ENCODE results near the gene FMO3.

The FMO3 gene

GRCh38 chr1:171090604-171091003 lies at the start of gene FMO3:
Gene FMO3, plus strand, starts transcription at chr1:171090905. Its CDS starts 1,754 bp downstream, at chr1:171092659.
- no peak for DNase-seq (ENCODE audit: low read depth)

- no peak for DNase-seq (ENCODE audit: low read depth)
These were observed 42.7 kb upstream of the FMO3 start for GRCh38 chr1:171048014-171048413.

GRCh38 chr1:171052977-171053376 lies 37.7 kb upstream of the FMO3 start:
- DNase-seq (ENCODE audit: low read depth), result no peak

- DNase-seq (ENCODE audit: low read depth), result no peak
These were observed 34.6 kb upstream of the FMO3 start for GRCh38 chr1:171055966-171056643.

GRCh38 chr1:171061425-171062143 lies 29.1 kb upstream of the FMO3 start:
- no peak for DNase-seq (ENCODE audit: low read depth)

- DNase-seq (ENCODE audit: low read depth), result no peak
These were observed 27.8 kb upstream of the FMO3 start for GRCh38 chr1:171062902-171063301.

GRCh38 chr1:171075041-171075440 lies 15.7 kb upstream of the FMO3 start:
- no peak for DNase-seq (ENCODE audit: low read depth)

GRCh38 chr1:171081314-171081753 lies 9.4 kb upstream of the FMO3 start:
- DNase-seq (ENCODE audit: low read depth), result no peak

- DNase-seq (ENCODE audit: low read depth), result no peak
These were observed 8.9 kb upstream of the FMO3 start for GRCh38 chr1:171081763-171082201.

- no peak for DNase-seq (ENCODE audit: low read depth)
These were observed 8.1 kb upstream of the FMO3 start for GRCh38 chr1:171082606-171083005.

- DNase-seq (ENCODE audit: low read depth), result no peak
These were observed 7.5 kb upstream of the FMO3 start for GRCh38 chr1:171083222-171083621.

- DNase-seq (ENCODE audit: low read depth), result no peak
These were observed 6.6 kb upstream of the FMO3 start for GRCh38 chr1:171084091-171084490.

- no peak for DNase-seq (ENCODE audit: low read depth)
These were observed 5.8 kb upstream of the FMO3 start for GRCh38 chr1:171084870-171085269.

- no peak for DNase-seq (ENCODE audit: low read depth)
These were observed 2.8 kb upstream of the FMO3 start for GRCh38 chr1:171087896-171088295.

GRCh38 chr1:171103862-171104261 lies 13.2 kb downstream of the FMO3 start:
- no peak for DNase-seq (ENCODE audit: low read depth)

GRCh38 chr1:171107262-171107940 lies 16.7 kb downstream of the FMO3 start:
- DNase-seq (ENCODE audit: low read depth), result no peak

- no peak for DNase-seq (ENCODE audit: low read depth)
These were observed 17.3 kb downstream of the FMO3 start for GRCh38 chr1:171107969-171108368.

- DNase-seq (ENCODE audit: low read depth), result no peak
These were observed 19.3 kb downstream of the FMO3 start for GRCh38 chr1:171109966-171110365.

GRCh38 chr1:171110621-171111326 lies 20.1 kb downstream of the FMO3 start:
- no peak for DNase-seq (ENCODE audit: low read depth)

GRCh38 chr1:171112119-171112518 lies 21.4 kb downstream of the FMO3 start:
- DNase-seq (ENCODE audit: low read depth), result no peak

GRCh38 chr1:171113382-171113781 lies 22.7 kb downstream of the FMO3 start:
- DNase-seq (ENCODE audit: low read depth), result no peak

- no peak for DNase-seq (ENCODE audit: low read depth)
These were observed 24.7 kb downstream of the FMO3 start for GRCh38 chr1:171115280-171115897.

Data from activated T-helper 1 cell treated with Interleukin-2 at 50 U/mL for 16 hours (primary cell).